GM18867 (cell line): ENCODE measurements around the gene ZCCHC12.

ENCODE experiments used
- ATAC-seq: cut with Tn5 transposase; IDR thresholded peaks from one replicate; pipeline ENCODE4 v1.9.1; 2021; ENCODE audit warnings: mild to moderate bottlenecking, moderate library complexity; ENCODE audit not compliant: unreplicated experiment

Gene ZCCHC12

DNA sequence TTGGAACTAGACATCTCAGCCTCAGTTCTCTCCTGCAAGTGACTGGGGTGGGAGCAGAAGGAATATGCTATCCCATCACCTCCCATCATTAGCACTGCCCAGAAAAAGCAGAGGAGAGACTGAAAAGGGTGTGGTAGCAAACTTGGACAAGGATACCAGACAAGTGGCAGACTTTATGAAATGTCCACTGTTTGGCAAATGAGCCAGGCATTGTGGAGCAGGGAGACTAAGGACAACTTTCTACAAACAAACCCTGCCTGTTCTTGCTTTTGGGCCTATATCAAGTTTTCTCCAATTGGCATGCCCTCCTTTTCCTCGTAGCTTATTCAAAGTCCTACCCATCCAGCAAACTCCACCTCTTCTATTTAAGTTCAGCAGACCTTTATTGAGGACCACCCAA, 41.6 kb downstream of the ZCCHC12 start:
- ATAC-seq = no peak

DNA sequence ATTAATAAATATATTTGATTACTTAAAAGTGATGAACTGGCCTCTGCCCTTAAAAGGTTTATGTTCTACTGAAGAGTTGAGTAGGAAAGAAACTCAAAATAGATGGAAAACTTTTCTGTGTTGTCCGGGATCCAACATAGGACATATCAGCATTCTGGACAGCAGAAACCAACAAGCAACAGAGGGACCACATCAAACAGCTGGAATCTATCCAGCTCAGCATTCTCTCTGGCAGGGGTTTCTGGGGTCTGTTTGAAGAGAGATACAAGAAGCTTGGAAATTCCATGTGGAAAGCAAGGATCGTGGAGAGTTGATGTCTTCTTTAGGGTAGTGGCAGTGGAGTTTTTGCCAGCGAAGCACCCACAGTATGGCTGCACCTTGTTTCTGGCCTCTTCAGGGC, 43.6 kb downstream of the ZCCHC12 start:
- no peak for ATAC-seq

DNA sequence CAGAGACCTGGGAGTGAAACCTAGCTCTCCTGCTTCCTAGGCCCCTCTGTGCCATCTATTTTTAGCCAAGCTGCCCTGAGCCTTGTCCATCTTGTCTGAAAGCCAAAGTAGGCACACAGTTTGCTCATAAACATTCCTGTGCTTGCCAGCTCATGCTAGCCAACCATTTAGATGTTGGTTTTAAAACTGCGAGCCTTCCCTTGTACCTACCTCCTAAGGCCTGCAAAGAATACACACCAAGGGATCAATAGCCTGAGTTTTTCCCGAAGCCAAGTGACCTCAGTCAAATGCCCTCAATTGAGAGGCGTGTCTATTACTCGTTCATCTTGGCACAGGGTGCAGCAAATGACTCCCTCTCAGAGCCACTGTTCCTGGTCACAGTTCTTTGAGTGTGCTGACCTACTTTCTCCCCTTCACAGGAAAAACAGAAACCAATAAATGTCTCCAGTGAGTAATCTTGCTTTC, 48.5 kb downstream of the ZCCHC12 start:
- ATAC-seq = no peak
